Activated naive CD8-positive, alpha-beta T cell treated with anti-CD3 and anti-CD28 coated beads, Interleukin-2, amount 10 ng/mL, durations not matched to agents 7 days and 5 days (primary cell): Measurements from ENCODE around the gene VAC14. TPM values are rescaled to one million over a fixed set of nuclear protein-coding genes. Genes with fewer than 3 reads are reported as not detected.

ENCODE experiments used
- ATAC-seq: fragments of 150-1000 bp; cut with Tn5 transposase; one replicate; pipeline ENCODE4 v1.10.0; 2021; ENCODE audit warnings: low read depth, moderate library complexity
- POLR2A ChIA-PET: fragments of 350-600 bp; sonication (Branson Sonifier 250); formaldehyde crosslinking; loops from one replicate; lab custom pipeline; 2021; ENCODE audit warnings: antibody characterized with exemption; lab: Charles Lee
- DNase-seq: peaks from one replicate; pipeline ENCODE4 v3.0.0; 2021
- H3K27ac Mint-ChIP-seq: one replicate; pipeline ENCODE4 v1.8.0; 2022; ENCODE audit warnings: mild to moderate bottlenecking, mixed read lengths
- H3K27me3 Mint-ChIP-seq: one replicate; pipeline ENCODE4 v1.8.0; 2022; ENCODE audit warnings: mild to moderate bottlenecking, moderate library complexity, mixed read lengths
- H3K36me3 Mint-ChIP-seq: one replicate; pipeline ENCODE4 v1.8.0; 2021; ENCODE audit warnings: mild to moderate bottlenecking, mixed read lengths
- H3K4me1 Mint-ChIP-seq: one replicate; pipeline ENCODE4 v1.8.0; 2021; ENCODE audit warnings: mixed read lengths
- H3K4me3 Mint-ChIP-seq: one replicate; pipeline ENCODE4 v1.8.0; 2022; ENCODE audit warnings: mild to moderate bottlenecking, moderate library complexity, mixed read lengths
- H3K9me3 Mint-ChIP-seq: one replicate; pipeline ENCODE4 v1.8.0; 2021; ENCODE audit warnings: mixed read lengths
- total RNA-seq, 2 experiments: library from RNA; stranded (reverse); gene quantifications; one replicate each; pipeline ENCODE4 v1.2.3, GENCODE V29; 2021

The VAC14 gene
- total RNA-seq, 2 experiments from 2014 or later = 34.4 to 36.9 TPM

DNA sequence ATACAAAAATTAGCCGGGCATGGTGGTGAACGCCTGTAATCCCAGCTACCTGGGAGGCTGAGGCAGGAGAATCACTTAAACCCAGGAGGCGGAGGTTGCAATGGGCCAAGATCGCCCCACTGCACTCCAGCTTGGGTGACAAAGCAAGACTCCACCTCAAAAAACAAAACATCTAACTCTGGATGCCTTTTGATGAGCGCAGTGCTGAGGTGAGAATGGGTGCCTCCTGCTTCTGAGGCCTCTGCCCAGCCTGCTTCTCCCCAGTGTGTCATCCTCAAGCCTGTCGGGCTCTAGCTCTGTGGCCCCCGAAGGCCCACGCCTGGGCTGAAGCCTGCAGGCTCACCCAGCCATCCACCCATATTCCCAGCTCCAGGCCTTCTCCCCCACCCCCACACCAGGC lies 104.6 kb downstream of the VAC14 start:
- peak overlapping the region; percentile 93 for H3K27ac Mint-ChIP-seq
- POLR2A ChIA-PET = interaction anchor here (0.7 to 3.1 kb wide), 7 partner anchors 9 to 173 kb away, joined by 3 to 37 read pairs (median 4); partner anchors contain the start of gene COG4
- peak overlapping the region; percentile 66 for H3K4me3 Mint-ChIP-seq

DNA sequence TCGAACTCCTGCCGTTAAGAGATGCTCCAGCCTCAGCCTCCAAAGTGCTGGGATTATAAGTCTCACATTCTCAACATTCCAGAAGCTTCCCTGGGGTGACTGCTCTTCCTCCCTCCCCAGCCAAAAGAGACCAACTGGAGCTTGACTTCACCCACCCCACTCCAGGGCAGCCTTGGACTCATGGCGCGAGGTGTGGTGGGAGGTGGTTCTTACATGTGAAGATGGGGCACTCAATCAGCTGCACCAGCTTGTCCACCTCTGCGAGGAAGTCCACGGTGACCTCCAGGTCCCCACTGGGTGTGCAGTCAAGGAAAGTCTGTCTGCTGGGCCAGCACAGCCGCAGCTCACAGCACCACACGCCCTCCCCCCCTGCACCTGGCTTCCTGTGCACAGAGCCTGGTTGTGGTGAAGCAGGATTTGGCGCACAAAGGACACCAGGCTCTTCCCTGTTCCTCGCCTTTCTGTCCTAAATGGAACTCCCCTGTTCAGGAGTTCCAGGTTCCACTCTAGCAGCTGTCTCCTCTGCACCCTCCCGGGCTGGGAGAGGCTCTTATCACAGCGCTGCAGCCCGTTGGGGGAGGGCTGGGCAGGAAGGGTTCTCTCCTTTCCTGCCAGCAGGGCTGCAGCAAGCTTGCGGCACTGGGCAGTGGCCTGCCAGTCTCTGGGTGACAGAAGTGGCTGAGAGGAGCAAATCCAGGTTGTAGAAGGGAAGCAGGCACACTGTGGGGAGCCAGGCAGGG lies 105.5 kb downstream of the VAC14 start:
- H3K27ac Mint-ChIP-seq = peak overlapping the region; percentile 93
- H3K9me3 Mint-ChIP-seq = no peaks in the 10 kb centered on the region
- H3K27me3 Mint-ChIP-seq = no peaks in the 10 kb centered on the region
- ATAC-seq = peak; percentile 58
- DNase-seq = peak; percentile 70
- POLR2A ChIA-PET = interaction anchor here (0.6 to 3.1 kb wide), 9 partner anchors 8 to 173 kb away, joined by 3 to 37 read pairs (median 3); partner anchors contain the start of gene COG4
- peaks cover 3% of the 10 kb centered on the region for H3K36me3 Mint-ChIP-seq
- H3K4me1 Mint-ChIP-seq = peaks cover 21% of the 10 kb centered on the region
- H3K4me3 Mint-ChIP-seq = peak overlapping the region; percentile 67

More for the DNA sequence above, 104.6 kb downstream of the VAC14 start:
- peaks cover 3% of the 10 kb centered on the region for H3K36me3 Mint-ChIP-seq
- no peaks in the 10 kb centered on the region for H3K9me3 Mint-ChIP-seq
- no peaks in the 10 kb centered on the region for H3K27me3 Mint-ChIP-seq
- ATAC-seq (no peak), DNase-seq (no peak)
- peaks cover 21% of the 10 kb centered on the region for H3K4me1 Mint-ChIP-seq

DNA sequence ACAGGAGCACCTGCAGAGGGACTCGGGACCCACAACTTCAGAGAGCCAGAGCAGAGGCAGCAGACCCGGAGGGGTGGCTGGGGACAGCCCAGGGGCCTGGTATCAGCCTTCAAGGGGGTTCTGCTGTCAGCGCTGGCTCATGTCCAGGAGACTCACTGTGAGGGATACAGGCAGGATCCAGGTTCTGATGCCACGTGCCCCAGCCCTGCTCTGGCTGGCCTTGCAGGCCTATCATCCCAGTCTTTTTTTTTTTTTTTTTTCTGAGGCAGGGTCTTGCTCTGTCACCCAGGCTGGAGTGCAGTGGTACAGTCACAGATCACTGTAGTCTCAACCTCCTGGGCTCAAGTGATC lies 106.1 kb downstream of the VAC14 start:
- H3K27me3 Mint-ChIP-seq = no peaks in the 10 kb centered on the region
- no peak for ATAC-seq
- H3K9me3 Mint-ChIP-seq = no peaks in the 10 kb centered on the region
- peaks cover 3% of the 10 kb centered on the region for H3K36me3 Mint-ChIP-seq
- POLR2A ChIA-PET = interaction anchor here (0.6 to 3.1 kb wide), 4 partner anchors 11 to 73 kb away, joined by 3 to 37 read pairs (median 4); no protein-coding TSS in a partner anchor
- peak overlapping the region; percentile 93 for H3K27ac Mint-ChIP-seq
- H3K4me1 Mint-ChIP-seq = peaks cover 21% of the 10 kb centered on the region
- no peak for DNase-seq
- no peak overlapping the region for H3K4me3 Mint-ChIP-seq

DNA sequence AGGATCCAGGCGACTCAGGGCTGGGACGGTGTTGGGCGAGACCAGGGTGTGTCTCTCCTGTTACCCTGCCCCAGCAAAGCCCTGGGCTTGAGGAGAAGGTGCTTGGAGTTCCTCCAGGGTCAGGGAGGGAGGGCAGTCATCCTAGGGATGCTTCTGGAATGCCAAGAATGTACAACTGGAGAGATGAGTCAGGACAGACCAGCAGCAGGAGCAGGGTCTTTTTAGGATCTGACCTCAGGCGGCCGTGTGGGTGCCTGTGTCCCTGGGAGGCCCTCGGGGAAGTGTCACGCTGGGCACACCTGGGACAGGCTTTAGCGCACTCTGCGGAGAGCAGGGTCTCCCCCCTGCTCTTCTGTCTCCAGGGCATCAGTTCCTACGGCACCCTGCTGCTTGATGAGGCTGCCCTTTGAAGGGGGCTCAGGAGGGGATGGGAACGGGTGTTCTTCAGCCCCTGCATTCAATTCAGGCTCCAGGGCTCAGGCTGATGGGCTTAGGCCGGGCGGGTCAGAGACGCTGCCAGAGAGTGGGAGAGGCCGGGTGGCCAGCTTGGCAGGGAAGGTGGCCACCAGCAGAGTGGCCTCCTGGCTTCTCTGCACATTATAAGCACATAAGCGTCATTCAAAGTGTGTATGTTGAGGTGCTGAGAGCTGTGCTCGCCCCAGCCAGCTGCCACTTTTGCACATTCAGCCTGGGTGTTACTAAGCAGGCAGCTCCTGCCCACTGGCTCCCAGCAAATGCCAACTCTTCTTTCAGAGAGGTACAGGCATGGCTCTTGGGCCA lies 106.7 kb downstream of the VAC14 start:
- POLR2A ChIA-PET = interaction anchor here (1.7 kb wide), 1 partner anchor 73 kb away, joined by 4 read pairs; no protein-coding TSS in a partner anchor
- H3K27ac Mint-ChIP-seq = no peak overlapping the region

DNA sequence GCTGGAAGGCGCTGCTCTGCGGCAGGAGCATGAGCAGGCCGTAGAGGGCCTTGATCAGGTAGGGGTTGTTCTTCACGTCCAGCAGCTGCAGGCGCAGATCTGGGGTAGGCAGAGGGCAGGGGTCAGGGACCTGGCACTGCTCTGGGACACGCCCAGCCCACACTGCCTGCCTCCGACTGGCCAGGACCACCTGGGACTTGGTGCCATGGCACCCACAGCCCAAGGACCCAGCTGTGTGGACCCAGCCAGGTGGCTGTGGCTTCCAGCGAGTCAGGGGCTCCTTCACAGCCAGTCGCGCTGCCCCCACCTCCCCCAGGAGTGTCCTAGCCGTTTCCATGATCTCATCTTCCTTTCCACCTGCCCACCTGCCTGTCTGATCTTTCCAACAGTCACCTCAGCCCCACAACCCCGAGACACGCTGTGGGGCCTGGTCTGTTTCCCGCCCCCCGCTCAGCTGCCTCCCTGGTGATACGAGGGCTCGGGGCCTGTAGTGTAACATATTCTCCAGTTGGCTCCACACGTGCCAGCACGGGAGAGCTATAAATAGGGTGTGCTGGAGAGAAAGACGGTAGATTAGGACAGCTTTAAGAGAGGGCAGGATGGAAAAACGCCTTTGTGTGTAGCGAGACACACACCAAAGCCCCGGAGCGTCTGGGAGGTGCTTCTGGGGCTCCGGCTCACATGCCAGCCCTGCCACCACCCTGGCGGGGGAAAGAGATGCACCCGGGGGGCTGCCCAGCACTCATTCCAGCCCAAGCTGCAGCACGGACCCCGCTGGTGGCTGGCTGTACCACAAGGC lies 107.9 kb downstream of the VAC14 start:
- no peaks in the 10 kb centered on the region for H3K36me3 Mint-ChIP-seq
- no peak overlapping the region for H3K4me3 Mint-ChIP-seq
- H3K27ac Mint-ChIP-seq = peak overlapping the region; percentile 57
- no peak for DNase-seq
- POLR2A ChIA-PET = interaction anchor here (1.1 to 1.5 kb wide), 2 partner anchors 44 to 78 kb away, joined by 3 to 5 read pairs; no protein-coding TSS in a partner anchor
- peaks cover 21% of the 10 kb centered on the region for H3K4me1 Mint-ChIP-seq
- H3K9me3 Mint-ChIP-seq = no peaks in the 10 kb centered on the region
- no peaks in the 10 kb centered on the region for H3K27me3 Mint-ChIP-seq
- ATAC-seq = no peak

More for the DNA sequence above, 106.7 kb downstream of the VAC14 start:
- ATAC-seq (no peak), DNase-seq (no peak)
- H3K36me3 Mint-ChIP-seq = peaks cover 3% of the 10 kb centered on the region
- H3K27me3 Mint-ChIP-seq = no peaks in the 10 kb centered on the region
- H3K4me3 Mint-ChIP-seq = no peak overlapping the region
- H3K4me1 Mint-ChIP-seq = peaks cover 21% of the 10 kb centered on the region
- H3K9me3 Mint-ChIP-seq = no peaks in the 10 kb centered on the region

DNA sequence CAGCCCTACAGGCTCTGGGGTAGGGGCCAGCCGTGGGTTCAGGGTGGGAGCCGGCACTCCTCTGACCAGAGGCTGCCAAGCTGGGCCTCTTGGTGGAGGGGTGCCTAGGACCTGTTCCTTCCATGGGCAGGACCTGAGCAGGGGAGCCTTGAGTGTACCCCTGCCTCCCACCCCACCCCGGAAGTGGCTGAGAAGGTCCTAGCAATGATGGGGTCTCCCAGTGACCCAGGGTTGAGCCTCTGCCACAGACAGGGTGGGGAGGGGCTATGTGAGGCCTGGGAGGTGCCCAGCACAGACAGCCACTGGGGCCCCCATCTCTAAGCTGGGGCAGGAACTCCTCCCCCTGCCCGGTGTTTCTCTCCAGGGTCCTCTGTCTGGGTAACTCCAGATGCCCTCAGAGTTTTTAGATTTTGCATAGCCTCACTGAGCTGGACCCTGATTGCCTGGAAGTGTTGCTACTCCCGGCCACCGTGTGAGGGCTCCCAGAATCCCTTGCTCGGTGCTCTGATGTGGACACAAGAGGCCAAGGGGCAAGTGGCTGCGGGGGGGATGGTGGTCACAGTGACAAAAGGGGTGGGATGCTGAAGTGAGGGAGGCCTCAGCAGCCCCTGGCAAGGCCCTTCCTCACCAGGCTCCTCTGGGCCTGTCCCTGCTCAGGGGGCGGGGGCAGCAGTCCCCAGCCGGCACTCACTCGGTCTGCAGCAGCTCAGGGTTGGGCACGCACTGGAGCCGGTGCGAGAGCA lies 108.7 kb downstream of the VAC14 start:
- Mint-ChIP-seq H3K4me3 (no peak overlapping the region), H3K36me3 (no peaks in the 10 kb centered on the region), H3K27ac (no peak overlapping the region), H3K9me3 (no peaks in the 10 kb centered on the region), H3K4me1 (peaks cover 20% of the 10 kb centered on the region), H3K27me3 (peaks cover 2% of the 10 kb centered on the region)
- DNase-seq (no peak), ATAC-seq (no peak)
- POLR2A ChIA-PET = interaction anchor here (1.1 to 1.5 kb wide), 2 partner anchors 45 to 79 kb away, joined by 3 to 5 read pairs; no protein-coding TSS in a partner anchor

DNA sequence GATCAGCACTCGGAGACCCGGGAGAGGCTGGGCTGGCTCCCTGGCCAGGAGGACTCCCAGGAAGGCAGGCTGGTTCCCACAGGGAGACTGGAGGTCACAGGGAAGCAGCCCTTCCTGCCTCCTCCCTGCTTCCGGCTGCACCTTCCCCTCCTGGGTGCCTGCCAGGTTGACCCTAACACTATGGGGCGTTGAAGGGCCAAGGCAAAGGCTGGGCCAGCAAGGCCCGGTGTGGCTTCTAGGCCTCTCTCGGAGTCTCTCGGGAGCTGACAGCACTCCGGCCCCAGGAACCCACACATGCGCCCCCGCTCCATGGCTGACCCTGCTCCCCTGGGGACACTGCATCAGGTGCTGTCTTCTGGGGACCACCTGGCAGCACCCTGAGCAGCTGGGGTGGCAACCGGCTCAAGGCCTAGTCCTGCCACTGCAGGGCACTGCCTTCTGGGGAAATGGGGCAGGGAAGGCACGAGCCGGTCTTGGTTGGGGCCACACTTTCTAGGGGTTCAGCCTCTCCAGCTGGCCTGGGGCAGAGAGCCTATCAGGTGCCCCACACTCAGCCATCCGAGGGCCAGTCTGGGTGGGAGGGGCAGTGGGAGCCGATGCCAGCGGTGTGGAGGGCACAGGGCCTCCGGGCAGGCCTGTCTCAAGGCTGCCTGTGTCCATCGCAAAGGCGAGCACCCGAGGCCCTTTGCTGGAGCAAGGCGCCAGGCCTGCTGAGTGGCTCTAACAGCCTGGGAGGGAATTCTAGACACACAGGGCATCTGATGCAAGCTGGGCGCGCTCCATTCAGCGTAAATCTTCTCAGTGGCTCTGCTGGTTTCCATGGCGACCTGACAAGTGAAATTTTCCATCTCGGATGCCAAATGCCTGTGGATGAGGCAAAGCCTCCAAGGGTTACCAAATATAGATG lies 109.5 kb downstream of the VAC14 start:
- Mint-ChIP-seq H3K9me3 (no peaks in the 10 kb centered on the region), H3K27ac (no peak overlapping the region), H3K4me3 (no peak overlapping the region), H3K36me3 (no peaks in the 10 kb centered on the region), H3K4me1 (peaks cover 13% of the 10 kb centered on the region), H3K27me3 (peaks cover 3% of the 10 kb centered on the region)
- no peak for DNase-seq
- POLR2A ChIA-PET = no interaction called here
- ATAC-seq = no peak

DNA sequence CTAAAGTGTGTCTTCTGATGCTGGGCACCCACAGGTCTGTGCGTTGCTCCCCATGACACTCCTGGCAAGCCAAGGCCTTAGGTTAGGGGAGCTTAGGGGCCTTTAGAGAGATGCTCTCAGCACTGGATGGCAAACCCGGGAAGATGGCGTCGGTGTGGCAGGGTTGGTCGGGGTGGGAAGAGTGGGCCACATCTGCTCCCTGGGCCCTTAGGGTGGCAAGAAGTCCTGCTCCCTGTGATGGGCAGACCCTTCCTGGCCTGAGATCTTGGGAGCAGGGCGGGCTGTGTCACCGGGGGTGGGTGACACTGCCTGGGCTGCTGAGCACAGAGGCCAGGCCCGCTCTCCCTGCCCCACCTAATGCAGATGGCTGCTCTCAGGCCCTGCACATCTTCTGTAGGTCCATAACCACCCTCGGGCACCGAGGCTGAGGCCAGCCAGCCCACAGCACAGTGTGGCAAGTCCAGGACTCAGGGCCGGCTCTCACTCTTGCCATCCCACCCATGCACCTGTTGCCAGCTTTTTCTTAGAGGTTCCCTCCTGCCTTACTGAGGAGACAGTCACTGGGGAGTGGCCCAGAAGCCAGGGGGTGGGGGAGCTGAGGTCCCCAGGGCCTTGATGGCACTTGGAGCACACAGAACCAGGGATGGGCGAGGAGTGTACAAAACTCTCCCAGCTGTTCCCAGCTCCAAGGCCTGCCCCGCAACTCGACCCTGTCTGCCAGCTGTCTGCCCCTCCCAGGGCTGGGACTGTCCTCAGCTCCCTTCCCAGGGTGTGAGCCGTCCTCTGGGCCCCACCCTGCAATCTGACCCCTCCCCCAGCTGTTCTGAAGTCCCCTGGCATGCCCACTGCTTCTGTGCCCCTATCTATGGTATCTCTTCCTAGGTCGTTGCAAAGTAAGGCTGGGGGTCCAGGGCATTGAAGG lies 110.7 kb downstream of the VAC14 start:
- Mint-ChIP-seq H3K36me3 (no peaks in the 10 kb centered on the region), H3K9me3 (no peaks in the 10 kb centered on the region), H3K4me3 (no peak overlapping the region), H3K4me1 (peaks cover 2% of the 10 kb centered on the region), H3K27me3 (peaks cover 4% of the 10 kb centered on the region), H3K27ac (no peak overlapping the region)
- DNase-seq (no peak), ATAC-seq (no peak)
- POLR2A ChIA-PET = no interaction called here

DNA sequence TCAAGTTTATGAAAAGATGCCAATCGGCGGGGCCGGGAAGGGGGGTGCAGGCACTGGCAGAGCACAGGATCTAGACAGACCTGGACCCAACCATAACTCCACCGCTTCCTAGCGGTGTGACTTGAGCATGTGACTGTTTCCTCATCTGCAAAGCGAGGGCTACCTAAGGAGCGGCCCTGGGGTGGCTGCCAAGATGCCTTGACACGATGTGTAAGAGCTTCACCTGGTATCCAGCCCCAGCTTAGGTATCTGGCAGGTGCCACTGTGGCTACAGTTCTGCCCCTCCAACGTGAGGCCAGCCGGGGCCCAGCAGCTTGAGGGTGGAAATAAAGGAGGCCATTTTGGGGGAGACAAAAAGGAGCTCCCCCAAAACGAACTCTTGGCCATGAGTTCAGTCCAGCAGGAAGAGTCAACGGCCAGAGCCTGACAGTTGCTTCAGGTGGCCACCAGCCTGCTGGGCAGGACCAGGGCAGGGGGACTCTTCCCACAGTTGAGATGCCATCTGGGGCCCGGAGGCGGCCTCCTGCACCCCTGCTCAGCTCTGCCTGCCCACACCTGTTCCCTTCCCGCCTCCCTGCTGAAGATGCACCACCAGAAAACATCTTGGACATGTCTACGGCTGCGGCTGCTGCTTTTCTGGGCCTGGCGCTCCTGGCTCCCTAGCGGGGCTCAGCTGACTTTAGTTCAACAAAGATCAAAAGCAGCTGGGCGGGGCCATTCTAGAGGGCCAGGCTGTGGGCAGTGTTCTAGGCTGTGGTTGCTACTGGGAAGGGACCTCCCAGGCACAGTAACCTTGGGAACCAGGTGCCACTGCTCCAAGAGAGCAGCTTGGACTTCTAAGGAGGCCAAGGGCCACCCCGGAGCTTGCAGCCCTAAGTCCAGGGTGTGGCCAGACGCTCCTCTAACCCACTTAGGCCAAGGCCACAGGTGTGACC lies 111.7 kb downstream of the VAC14 start:
- Mint-ChIP-seq H3K9me3 (no peaks in the 10 kb centered on the region), H3K27ac (no peak overlapping the region)

DNA sequence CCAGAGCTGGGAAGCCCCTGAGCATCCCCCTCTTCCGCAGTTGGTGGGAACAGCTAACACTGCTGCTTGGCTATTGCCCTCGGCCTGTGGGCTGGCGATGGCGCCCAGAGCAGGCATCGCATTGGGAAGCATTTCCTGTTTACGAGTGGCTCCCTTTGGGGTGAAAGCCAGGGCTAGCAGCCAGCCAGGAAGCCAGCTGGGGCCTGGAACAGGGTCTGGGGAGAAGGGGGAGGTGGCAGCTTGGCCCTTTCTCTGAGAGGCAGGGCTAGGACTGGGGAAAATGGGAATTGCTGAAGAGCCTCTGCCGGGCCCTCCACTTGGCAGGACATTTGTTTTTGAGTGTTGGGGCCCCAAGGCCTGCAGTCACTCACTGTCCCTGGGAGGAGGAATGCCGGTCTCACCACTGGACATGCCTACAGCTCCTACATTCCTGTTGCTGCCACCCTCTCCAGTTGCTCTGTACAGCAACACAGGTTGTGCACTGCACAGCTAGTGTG lies 112.7 kb downstream of the VAC14 start:
- Mint-ChIP-seq H3K36me3 (no peaks in the 10 kb centered on the region), H3K27me3 (peaks cover 11% of the 10 kb centered on the region), H3K9me3 (no peaks in the 10 kb centered on the region), H3K27ac (no peak overlapping the region), H3K4me3 (no peak overlapping the region), H3K4me1 (no peaks in the 10 kb centered on the region)
- ATAC-seq = no peak
- DNase-seq = no peak
- POLR2A ChIA-PET = interaction anchor here (1.4 to 1.8 kb wide), 2 partner anchors 8 to 51 kb away, joined by 4 to 5 read pairs; no protein-coding TSS in a partner anchor

More for the DNA sequence above, 111.7 kb downstream of the VAC14 start:
- no peak for ATAC-seq
- Mint-ChIP-seq H3K36me3 (no peaks in the 10 kb centered on the region), H3K27me3 (peaks cover 11% of the 10 kb centered on the region), H3K4me3 (no peak overlapping the region), H3K4me1 (no peaks in the 10 kb centered on the region)
- DNase-seq = no peak
- POLR2A ChIA-PET = interaction anchor here (1.4 kb wide), 1 partner anchor 50 kb away, joined by 4 read pairs; no protein-coding TSS in a partner anchor
